D721Med (cell line): ENCODE results near the gene SLC2A1.

Source experiments
- DNase-seq: peaks from one replicate; pipeline ENCODE4 v3.0.0; 2011; ENCODE audit warnings: low spot score; ENCODE audit not compliant: insufficient read length
- FAIRE-seq: peaks from 2 replicates; lab custom pipeline; 2011; peaks lifted over from hg19 to GRCh38; lab: Jason Lieb, UNC
- CTCF ChIP-seq: IDR thresholded peaks from 2 replicates; pipeline ENCODE4 v1.5.1; 2012; ENCODE audit warnings: mild to moderate bottlenecking, control low read depth; ENCODE audit not compliant: insufficient read depth; ENCODE audit errors: missing control alignments

The SLC2A1 gene

GRCh38 chr1:42945164-42945563 is 13.5 kb downstream of the SLC2A1 start:
- FAIRE-seq: no peak

GRCh38 chr1:42944246-42944928 is 14.3 kb downstream of the SLC2A1 start:
- FAIRE-seq: no peak
- no peak for TF ChIP-seq CTCF
- no peak for DNase-seq

More at GRCh38 chr1:42945164-42945563, 13.5 kb downstream of the SLC2A1 start:
- DNase-seq: no peak
- TF ChIP-seq CTCF: no peak

- no peak for TF ChIP-seq CTCF
- no peak for DNase-seq
- FAIRE-seq: no peak
These were observed 14.9 kb downstream of the SLC2A1 start for GRCh38 chr1:42943728-42944127.

GRCh38 chr1:42943166-42943565 is 15.5 kb downstream of the SLC2A1 start:
- FAIRE-seq (no peak), DNase-seq (no peak)
- TF ChIP-seq CTCF: no peak

GRCh38 chr1:42942444-42942843 is 16.2 kb downstream of the SLC2A1 start:
- DNase-seq: no peak
- TF ChIP-seq CTCF: no peak
- no peak for FAIRE-seq

GRCh38 chr1:42941640-42942330 is 16.9 kb downstream of the SLC2A1 start:
- no peak for FAIRE-seq
- no peak for TF ChIP-seq CTCF
- DNase-seq: no peak
